ENCODE data around the gene DLG4. TPM values are rescaled to one million over a fixed set of nuclear protein-coding genes. Genes with fewer than 3 reads are reported as not detected.

DLG4 gene
- total RNA-seq, 2 donors from 2014 or later: 35.1 to 68.5 TPM

- 11 to 35% methylated on average over 5 to 20 of the region's 32 CpGs for WGBS, 2 experiments (ENCODE audit: insufficient coverage in 1 of 2, insufficient read length in 1 of 2)
- peaks cover 1% of the 10 kb centered on the region for H3K27me3 Mint-ChIP-seq (ENCODE audit: insufficient read depth)
- peak; percentile 89 for DNase-seq
- H3K36me3 ChIP-seq (ENCODE audit: control insufficient read depth, insufficient read depth, low read length): peaks cover 11% of the 10 kb centered on the region
- peak overlapping the region; percentile 86 for H3K4me3 Mint-ChIP-seq
- peaks cover 16% of the 10 kb centered on the region for H3K4me1 ChIP-seq (ENCODE audit: control insufficient read depth, insufficient read depth, low read length)
- H3K9me3 ChIP-seq (ENCODE audit: control insufficient read depth, low read length): no peaks in the 10 kb centered on the region
- peaks cover 13% of the 10 kb centered on the region for H3K36me3 Mint-ChIP-seq (ENCODE audit: low read depth)
- H3K4me1 Mint-ChIP-seq: peaks cover 48% of the 10 kb centered on the region
- peak overlapping the region; percentile 75 for H3K27ac Mint-ChIP-seq
- TF ChIP-seq CTCF (conservative IDR thresholded peaks at IDR 0.05): no peak
- H3K4me3 ChIP-seq (ENCODE audit: low read length): peak overlapping the region; percentile 78
- no peak overlapping the region for H3K27ac ChIP-seq (ENCODE audit: low read depth, low read length)
- no peaks in the 10 kb centered on the region for H3K27me3 ChIP-seq (ENCODE audit: control insufficient read depth, insufficient read depth, low read length, poor library complexity, severe bottlenecking)
- H3K9ac ChIP-seq (ENCODE audit: extremely low read depth, low read length, poor library complexity, severe bottlenecking): no peak overlapping the region
- H3K9me3 Mint-ChIP-seq: no peaks in the 10 kb centered on the region
These were observed 2.3 kb downstream of the DLG4 start for GRCh38 chr17:7217113-7217987.

GRCh38 chr17:7216242-7217112 lies 3.2 kb downstream of the DLG4 start:
- no peaks in the 10 kb centered on the region for H3K27me3 ChIP-seq (ENCODE audit: control insufficient read depth, insufficient read depth, low read length, poor library complexity, severe bottlenecking)
- peaks cover 16% of the 10 kb centered on the region for H3K4me1 ChIP-seq (ENCODE audit: control insufficient read depth, insufficient read depth, low read length)
- H3K36me3 ChIP-seq (ENCODE audit: control insufficient read depth, insufficient read depth, low read length): peaks cover 5% of the 10 kb centered on the region
- H3K27ac ChIP-seq (ENCODE audit: low read depth, low read length): peak overlapping the region; percentile 64
- peak overlapping the region; percentile 58 for H3K4me3 Mint-ChIP-seq
- H3K27ac Mint-ChIP-seq: peak overlapping the region; percentile 93
- H3K9me3 Mint-ChIP-seq: no peaks in the 10 kb centered on the region
- peaks cover 55% of the 10 kb centered on the region for H3K4me1 Mint-ChIP-seq
- no peak overlapping the region for H3K9ac ChIP-seq (ENCODE audit: extremely low read depth, low read length, poor library complexity, severe bottlenecking)
- H3K4me3 ChIP-seq (ENCODE audit: low read length): peak overlapping the region; percentile 78
- peaks cover 4% of the 10 kb centered on the region for H3K27me3 Mint-ChIP-seq (ENCODE audit: insufficient read depth)
- no peaks in the 10 kb centered on the region for H3K9me3 ChIP-seq (ENCODE audit: control insufficient read depth, low read length)
- no peak for DNase-seq
- WGBS, 2 experiments (ENCODE audit: insufficient coverage in 1 of 2, insufficient read length in 1 of 2): 24 to 60% methylated on average over 1 to 7 of the region's 7 CpGs
- no peak for TF ChIP-seq CTCF (conservative IDR thresholded peaks at IDR 0.05)
- peaks cover 5% of the 10 kb centered on the region for H3K36me3 Mint-ChIP-seq (ENCODE audit: low read depth)

- H3K9ac ChIP-seq (ENCODE audit: extremely low read depth, low read length, poor library complexity, severe bottlenecking): no peak overlapping the region
- H3K4me3 ChIP-seq (ENCODE audit: low read length): peak overlapping the region; percentile 78
- peak overlapping the region; percentile 99 for H3K27ac Mint-ChIP-seq
- DNase-seq: peak; percentile 84
- H3K4me1 Mint-ChIP-seq: peaks cover 48% of the 10 kb centered on the region
- no peak for TF ChIP-seq CTCF (conservative IDR thresholded peaks at IDR 0.05)
- no peaks in the 10 kb centered on the region for H3K27me3 ChIP-seq (ENCODE audit: control insufficient read depth, insufficient read depth, low read length, poor library complexity, severe bottlenecking)
- H3K36me3 Mint-ChIP-seq (ENCODE audit: low read depth): no peaks in the 10 kb centered on the region
- 15 to 30% methylated on average over 4 to 7 of the region's 10 CpGs for WGBS, 2 experiments (ENCODE audit: insufficient coverage in 1 of 2, insufficient read length in 1 of 2)
- peak overlapping the region; percentile 58 for H3K4me3 Mint-ChIP-seq
- peaks cover 4% of the 10 kb centered on the region for H3K27me3 Mint-ChIP-seq (ENCODE audit: insufficient read depth)
- no peaks in the 10 kb centered on the region for H3K9me3 ChIP-seq (ENCODE audit: control insufficient read depth, low read length)
- H3K27ac ChIP-seq (ENCODE audit: low read depth, low read length): peak overlapping the region; percentile 95
- H3K9me3 Mint-ChIP-seq: no peaks in the 10 kb centered on the region
- H3K4me1 ChIP-seq (ENCODE audit: control insufficient read depth, insufficient read depth, low read length): peaks cover 14% of the 10 kb centered on the region
- H3K36me3 ChIP-seq (ENCODE audit: control insufficient read depth, insufficient read depth, low read length): no peaks in the 10 kb centered on the region
These were observed 3.9 kb downstream of the DLG4 start for GRCh38 chr17:7215652-7216180.

Measured in endodermal cell (in vitro differentiated cells).